H9 (cell line): ENCODE results near the gene CDC25C. TPM values are rescaled to one million over a fixed set of nuclear protein-coding genes. Genes with fewer than 3 reads are reported as not detected.

Experiments
- DNase-seq: peaks from one replicate; pipeline ENCODE4 v3.0.0-alpha.2; 2017
- H2AFZ ChIP-seq: one replicate; pipeline ENCODE4 v1.6.1; 2013; ENCODE audit warnings: mild to moderate bottlenecking, low read length, control low read depth, moderate library complexity
- H2AK5ac ChIP-seq: 2 replicates; pipeline ENCODE4 v1.6.1; 2013; ENCODE audit warnings: low read length, control low read depth, mixed read lengths; ENCODE audit not compliant: insufficient read length
- H2BK120ac ChIP-seq: one replicate; pipeline ENCODE4 v1.6.1; 2013; ENCODE audit warnings: low read depth, mild to moderate bottlenecking, low read length, control low read depth, inconsistent platforms; ENCODE audit not compliant: poor library complexity, severe bottlenecking
- H2BK12ac ChIP-seq: 2 replicates; pipeline ENCODE4 v1.6.1; 2013; ENCODE audit warnings: low read length, control low read depth, mixed read lengths, low read depth; ENCODE audit not compliant: insufficient read length
- H2BK15ac ChIP-seq: 2 replicates; pipeline ENCODE4 v1.6.1; 2013; ENCODE audit warnings: low read depth, low read length, control low read depth
- H2BK20ac ChIP-seq: one replicate; pipeline ENCODE4 v1.6.1; 2013; ENCODE audit warnings: low read depth, mild to moderate bottlenecking, low read length, control low read depth, inconsistent platforms; ENCODE audit not compliant: poor library complexity, severe bottlenecking
- H2BK5ac ChIP-seq: 2 replicates; pipeline ENCODE4 v1.6.1; 2013; ENCODE audit warnings: low read length, control low read depth, mixed read lengths; ENCODE audit not compliant: insufficient read length
- H3K14ac ChIP-seq: 2 replicates; pipeline ENCODE4 v1.6.1; 2013; ENCODE audit warnings: low read length, control low read depth; ENCODE audit not compliant: insufficient read depth
- H3K18ac ChIP-seq: 2 replicates; pipeline ENCODE4 v1.6.1; 2013; ENCODE audit warnings: low read depth, mild to moderate bottlenecking, mixed read lengths, low read length, control low read depth; ENCODE audit not compliant: insufficient read length
- H3K23ac ChIP-seq: 2 replicates; pipeline ENCODE4 v1.6.1; 2013; ENCODE audit warnings: low read length, control low read depth, mixed read lengths, low read depth; ENCODE audit not compliant: insufficient read length
- H3K23me2 ChIP-seq: 2 replicates; pipeline ENCODE4 v1.6.1; 2013; ENCODE audit warnings: low read depth, mild to moderate bottlenecking, mixed read lengths, low read length, control low read depth; ENCODE audit not compliant: insufficient read length, poor library complexity, severe bottlenecking
- H3K27ac ChIP-seq: 2 replicates; pipeline ENCODE4 v1.5.1; 2013; ENCODE audit warnings: low read length, control low read depth, mixed read lengths, low read depth; ENCODE audit not compliant: insufficient read length
- H3K27me3 ChIP-seq: 2 replicates; pipeline ENCODE4 v1.6.1; 2013; ENCODE audit warnings: low read length, control low read depth, inconsistent platforms; ENCODE audit not compliant: insufficient read depth
- H3K4ac ChIP-seq: 2 replicates; pipeline ENCODE4 v1.6.1; 2013; ENCODE audit warnings: low read depth, mild to moderate bottlenecking, control low read depth, inconsistent platforms, low read length, moderate library complexity
- H3K4me1 ChIP-seq: 2 replicates; pipeline ENCODE4 v1.6.1; 2013; ENCODE audit warnings: low read length, control low read depth, inconsistent platforms; ENCODE audit not compliant: insufficient read depth
- H3K4me2 ChIP-seq: 2 replicates; pipeline ENCODE4 v1.6.1; 2013; ENCODE audit warnings: low read length, control low read depth, mixed read lengths; ENCODE audit not compliant: insufficient read length, insufficient read depth
- H3K56ac ChIP-seq: 2 replicates; pipeline ENCODE4 v1.6.1; 2013; ENCODE audit warnings: low read depth, mild to moderate bottlenecking, mixed read lengths, low read length, control low read depth; ENCODE audit not compliant: insufficient read length
- H3K79me1 ChIP-seq: 2 replicates; pipeline ENCODE4 v1.6.1; 2013; ENCODE audit warnings: low read depth, mild to moderate bottlenecking, moderate library complexity, low read length, control low read depth, inconsistent platforms; ENCODE audit not compliant: insufficient read depth, poor library complexity, severe bottlenecking
- H3K79me2 ChIP-seq: 2 replicates; pipeline ENCODE4 v1.6.1; 2013; ENCODE audit warnings: low read length, control low read depth, inconsistent platforms; ENCODE audit not compliant: insufficient read depth
- H3K9ac ChIP-seq: 2 replicates; pipeline ENCODE4 v1.6.1; 2013; ENCODE audit warnings: low read length, control low read depth, mixed read lengths; ENCODE audit not compliant: insufficient read length; ENCODE audit errors: extremely low read depth
- H3K9me3 ChIP-seq: one replicate; pipeline ENCODE4 v1.6.1; 2013; ENCODE audit warnings: low read depth, low read length, inconsistent platforms; ENCODE audit not compliant: control insufficient read depth
- H3T11ph ChIP-seq: one replicate; pipeline ENCODE4 v1.6.1; 2013; ENCODE audit warnings: mild to moderate bottlenecking, low read length, control low read depth, inconsistent platforms
- H4K20me1 ChIP-seq: one replicate; pipeline ENCODE4 v1.6.1; 2013; ENCODE audit not compliant: control insufficient read depth, insufficient read length, insufficient read depth
- H4K5ac ChIP-seq: 2 replicates; pipeline ENCODE4 v1.6.1; 2013; ENCODE audit warnings: low read depth, mild to moderate bottlenecking, mixed read lengths, low read length, control low read depth; ENCODE audit not compliant: insufficient read length
- H4K8ac ChIP-seq: replicated peaks from 2 replicates; pipeline ENCODE4 v1.6.1; 2013; ENCODE audit warnings: low read length, control low read depth, mixed read lengths, low read depth; ENCODE audit not compliant: insufficient read length
- H4K91ac ChIP-seq: 2 replicates; pipeline ENCODE4 v1.6.1; 2013; ENCODE audit warnings: low read depth, mild to moderate bottlenecking, moderate library complexity, mixed read lengths, low read length, control low read depth; ENCODE audit not compliant: insufficient read length
- H3K27ac Mint-ChIP-seq, 3 experiments: 2 replicates in 2 of 3; 3 replicates in 1 of 3; pipeline ENCODE4 v1.8.0; 2020 to 2021; ENCODE audit warnings: mixed read lengths in 3 of 3, mild to moderate bottlenecking in 1 of 3, moderate library complexity in 1 of 3
- H3K27me3 Mint-ChIP-seq: 2 replicates; pipeline ENCODE4 v1.8.0; 2021; ENCODE audit warnings: low read depth, mild to moderate bottlenecking, moderate library complexity, mixed read lengths
- H3K36me3 Mint-ChIP-seq, 3 experiments: 2 replicates in 2 of 3; 3 replicates in 1 of 3; pipeline ENCODE4 v1.8.0; 2020 to 2021; ENCODE audit warnings: low read depth in 3 of 3, mixed read lengths in 3 of 3; ENCODE audit not compliant: insufficient read depth in 1 of 3
- H3K4me1 Mint-ChIP-seq, 2 experiments: 2 replicates each; pipeline ENCODE4 v1.8.0; 2020; ENCODE audit warnings: mixed read lengths in 2 of 2
- H3K4me3 Mint-ChIP-seq, 2 experiments: 2 replicates in 1 of 2; 3 replicates in 1 of 2; pipeline ENCODE4 v1.8.0; 2020 to 2021; ENCODE audit warnings: mild to moderate bottlenecking in 2 of 2, mixed read lengths in 2 of 2, moderate library complexity in 1 of 2
- H3K9me3 Mint-ChIP-seq, 2 experiments: 2 replicates in 1 of 2; 3 replicates in 1 of 2; pipeline ENCODE4 v1.8.0; 2020; ENCODE audit warnings: mild to moderate bottlenecking in 2 of 2, mixed read lengths in 2 of 2, moderate library complexity in 1 of 2
- CTCF ChIP-seq: fragments of 200-600 bp; sonication (generic); conservative IDR thresholded peaks from 3 replicates; pipeline ENCODE4 v1.8.0; 2021; ENCODE audit warnings: antibody characterized with exemption, mild to moderate bottlenecking
- WGBS: extraction: QIAGEN DNeasy Blood & Tissue Kit; methylation state at CpG from one replicate; pipeline ENCODE4 v1.1.7; 2013; ENCODE audit warnings: missing lambda C conversion rate, low lambda C conversion rate, mixed read lengths; ENCODE audit not compliant: insufficient read length; ENCODE audit errors: extremely low coverage; 5-methylcytosine and 5-hydroxymethylcytosine counted together
- total RNA-seq: library from RNA; stranded (reverse); gene quantifications from 2 replicates; pipeline ENCODE4 v1.2.1, GENCODE V29; 2021

Gene CDC25C
- total RNA-seq, 1 experiment from 2014 or later, result 22.8 TPM

GRCh38 chr5:138282920-138283742 is 48.5 kb downstream of the CDC25C start:
- Histone ChIP-seq H4K8ac (no peak overlapping the region), H2BK120ac (no peak overlapping the region), H2BK5ac (no peak overlapping the region), H3K18ac (no peak overlapping the region), H2BK15ac (no peak overlapping the region), H3K23ac (no peak overlapping the region), H4K5ac (no peak overlapping the region), H3K56ac (no peak overlapping the region), H3K79me2 (no peaks in the 10 kb centered on the region), H3K4me2 (no peak overlapping the region), H3K79me1 (no peaks in the 10 kb centered on the region), H3K27me3 (no peaks in the 10 kb centered on the region), H3K9ac (no peak overlapping the region), H4K91ac (no peak overlapping the region), H3K27ac (no peak overlapping the region), H2BK12ac (no peak overlapping the region), H3K4ac (no peak overlapping the region), H2AFZ (no peak overlapping the region), H2BK20ac (no peak overlapping the region), H3K4me1 (no peaks in the 10 kb centered on the region), H2AK5ac (no peak overlapping the region), H3K14ac (no peak overlapping the region), H4K20me1 (peaks cover 2% of the 10 kb centered on the region), H3K9me3 (no peaks in the 10 kb centered on the region), H3K23me2 (no peaks in the 10 kb centered on the region), H3T11ph (no peak overlapping the region)
- Mint-ChIP-seq H3K4me3 (no peak overlapping the region), H3K27ac (peak overlapping the region in 2 of 3 experiments; percentile 64 to 82; a peak in 1 of 7 replicates), H3K27me3 (no peaks in the 10 kb centered on the region), H3K36me3 (peaks cover 10 to 25% (median 24%) of the 10 kb centered on the region in 3 experiments; a peak in 6 of 7 replicates), H3K4me1 (0 out of 4 replicates have a peak, but pooled peaks cover 0 to 2% of the 10 kb centered on the region in 2 experiments), H3K9me3 (no peaks in the 10 kb centered on the region)
- peak; percentile 70 for DNase-seq
- TF ChIP-seq CTCF, result peak; percentile 70
- no CpG with 5 or more reads among the region's 7 CpGs for WGBS
